ENCODE data around the gene TICRR. TPM values are rescaled to one million over a fixed set of nuclear protein-coding genes. Genes with fewer than 3 reads are reported as not detected.
"Not testable (repeated sequence)": the region's sequence is repeated elsewhere in the genome, so short reads cannot be mapped to it uniquely, and the experiment has no call there.

Gene TICRR
- total RNA-seq, 1 donor from 2014 or later: 0.37 TPM

GRCh38 chr15:89569090-89569745 is 6.1 kb upstream of the TICRR start:
- DNase-seq (ENCODE audit: low spot score): no peak

DNA sequence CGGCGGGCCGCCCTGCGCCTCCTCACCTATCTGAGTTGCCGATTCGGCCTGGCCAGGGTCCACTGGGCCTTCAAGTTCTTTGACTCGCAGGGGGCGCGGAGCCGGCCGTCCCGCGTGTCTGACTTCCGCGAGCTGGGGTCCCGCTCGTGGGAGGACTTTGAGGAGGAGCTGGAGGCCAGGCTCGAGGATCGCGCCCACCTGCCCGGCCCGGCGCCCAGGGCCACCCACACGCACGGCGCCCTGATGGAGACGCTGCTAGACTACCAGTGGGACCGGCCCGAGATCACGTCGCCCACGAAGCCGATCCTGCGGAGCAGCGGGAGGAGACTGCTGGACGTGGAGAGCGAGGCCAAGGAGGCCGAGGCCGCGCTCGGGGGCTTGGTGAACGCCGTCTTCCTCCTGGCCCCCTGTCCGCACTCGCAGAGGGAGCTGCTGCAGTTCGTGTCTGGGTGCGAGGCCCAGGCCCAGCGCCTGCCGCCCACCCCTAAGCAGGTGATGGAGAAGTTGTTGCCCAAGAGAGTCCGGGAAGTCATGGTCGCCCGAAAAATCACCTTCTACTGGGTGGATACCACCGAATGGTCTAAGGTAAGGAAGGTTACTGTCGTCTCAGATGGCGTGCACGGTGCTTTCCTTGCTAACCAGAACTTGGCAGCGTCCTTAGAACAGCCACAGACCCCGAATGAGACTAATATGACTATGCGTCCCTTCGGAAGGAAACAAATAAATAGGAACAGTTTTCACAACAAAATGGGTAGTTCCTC is 567 bp downstream of the TICRR start:
- DNase-seq (ENCODE audit: low spot score): no peak

DNA sequence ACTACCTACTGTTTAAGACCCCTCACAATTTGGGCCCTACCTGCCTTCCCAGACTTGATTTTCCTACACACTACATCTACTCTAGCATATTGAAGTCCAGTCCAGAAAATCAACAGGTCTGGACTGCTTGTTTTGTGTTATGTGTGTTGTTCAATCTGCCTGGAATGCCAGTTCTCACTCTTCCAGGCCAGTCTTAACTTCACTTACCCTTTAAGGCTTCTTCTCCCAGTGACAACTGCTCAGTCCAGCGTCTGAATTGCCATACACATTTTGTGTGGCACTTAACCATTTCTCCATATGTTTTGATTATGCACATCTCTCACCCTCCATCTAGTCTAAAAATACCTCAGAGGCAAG is 1.1 kb downstream of the TICRR start:
- no peak for DNase-seq (ENCODE audit: low spot score)

- DNase-seq (ENCODE audit: low spot score): no peak
Observed at GRCh38 chr15:89577776-89578115, 2.5 kb downstream of the TICRR start.

DNA sequence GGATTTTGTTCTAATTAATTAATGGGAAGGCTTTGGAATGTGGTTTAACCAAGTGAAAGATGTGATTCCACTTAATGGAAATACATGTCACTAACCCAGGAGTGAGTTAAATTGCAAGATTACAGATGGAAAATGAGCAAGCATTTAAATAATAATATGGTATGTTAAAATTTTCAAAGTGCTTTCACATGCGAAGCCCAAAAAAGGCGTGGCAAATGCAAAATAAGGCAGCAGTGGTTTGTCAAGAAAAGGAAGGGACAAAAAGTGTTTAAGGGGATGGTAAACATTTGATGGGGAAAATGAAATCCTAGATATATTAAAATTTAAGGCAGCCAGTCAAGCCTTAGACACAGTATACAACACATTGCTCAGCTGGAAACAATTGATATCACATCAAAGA is 2.9 kb downstream of the TICRR start:
- no peak for DNase-seq (ENCODE audit: low spot score)

- not testable (repeated sequence) for DNase-seq (ENCODE audit: low spot score)
Observed at GRCh38 chr15:89580747-89581146, 5.5 kb downstream of the TICRR start.

- DNase-seq (ENCODE audit: low spot score): no peak
Observed at GRCh38 chr15:89586651-89587050, 11.4 kb downstream of the TICRR start.

DNA sequence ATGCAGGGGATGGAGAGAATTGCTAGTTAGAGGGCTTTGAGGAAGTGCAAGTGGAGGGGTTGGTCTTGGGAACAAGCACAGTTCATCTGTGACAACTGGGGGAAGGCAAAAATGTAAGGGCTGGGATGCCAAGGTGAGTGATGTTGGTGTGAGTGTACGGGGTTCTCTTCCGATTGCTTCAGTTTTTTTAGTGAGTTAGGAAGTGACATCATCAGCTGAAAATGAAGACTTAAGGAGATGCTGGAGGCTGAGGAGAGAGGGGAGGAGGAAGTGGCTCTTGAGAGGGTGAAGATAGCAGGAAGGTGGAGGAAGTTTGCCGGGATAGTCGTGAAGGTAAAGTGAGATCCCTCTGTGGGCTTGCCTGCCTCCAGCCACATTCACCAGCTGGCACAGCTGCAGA is 12.7 kb downstream of the TICRR start:
- DNase-seq (ENCODE audit: low spot score): no peak

- no peak for DNase-seq (ENCODE audit: low spot score)
Observed at GRCh38 chr15:89591834-89592233, 16.6 kb downstream of the TICRR start.

DNA sequence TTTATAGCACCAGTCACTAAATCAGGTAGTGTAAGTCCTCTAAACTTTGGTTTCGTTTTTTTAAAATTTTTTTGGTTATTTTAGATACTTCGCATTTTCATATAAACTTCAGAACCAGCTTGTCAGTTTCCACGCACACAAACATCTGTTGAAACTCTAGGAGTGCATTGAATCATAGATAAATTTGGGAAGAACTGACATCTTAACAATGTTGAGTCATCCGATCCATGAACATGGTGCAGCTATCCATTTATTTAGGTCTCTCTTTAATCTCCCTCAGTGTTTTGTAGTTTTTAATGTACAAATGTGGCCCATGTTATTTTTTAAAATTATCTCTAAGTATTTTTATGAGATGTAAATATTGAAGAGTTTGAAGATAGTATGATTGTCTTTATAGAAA is 17.7 kb downstream of the TICRR start:
- DNase-seq (ENCODE audit: low spot score): no peak

- DNase-seq (ENCODE audit: low spot score): no peak
Observed at GRCh38 chr15:89599021-89599420, 23.8 kb downstream of the TICRR start.

DNA sequence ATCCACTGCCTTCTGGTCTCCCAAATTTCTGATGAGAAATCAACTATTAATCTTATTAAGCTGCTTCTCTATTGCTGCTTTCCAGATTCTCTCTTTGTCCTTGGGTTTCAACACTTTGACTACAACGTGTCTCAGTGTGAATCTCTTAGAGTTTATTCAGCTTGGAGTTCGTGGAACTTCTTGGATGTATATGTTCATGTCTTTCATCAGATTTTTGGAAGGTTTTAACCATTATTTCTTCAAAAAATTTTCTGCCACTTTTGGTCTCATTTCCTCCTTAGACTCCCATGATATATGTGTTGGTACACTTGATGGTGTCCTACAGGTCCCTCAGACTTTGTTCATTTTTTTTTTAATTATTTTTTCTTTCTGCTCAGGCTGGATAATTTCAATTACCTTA is 36.0 kb downstream of the TICRR start:
- no peak for DNase-seq (ENCODE audit: low spot score)

- DNase-seq (ENCODE audit: low spot score): no peak
Observed at GRCh38 chr15:89613031-89613430, 37.8 kb downstream of the TICRR start.

GRCh38 chr15:89614164-89614563 is 38.9 kb downstream of the TICRR start:
- DNase-seq (ENCODE audit: low spot score): no peak

GRCh38 chr15:89615135-89615534 is 39.9 kb downstream of the TICRR start:
- no peak for DNase-seq (ENCODE audit: low spot score)

DNA sequence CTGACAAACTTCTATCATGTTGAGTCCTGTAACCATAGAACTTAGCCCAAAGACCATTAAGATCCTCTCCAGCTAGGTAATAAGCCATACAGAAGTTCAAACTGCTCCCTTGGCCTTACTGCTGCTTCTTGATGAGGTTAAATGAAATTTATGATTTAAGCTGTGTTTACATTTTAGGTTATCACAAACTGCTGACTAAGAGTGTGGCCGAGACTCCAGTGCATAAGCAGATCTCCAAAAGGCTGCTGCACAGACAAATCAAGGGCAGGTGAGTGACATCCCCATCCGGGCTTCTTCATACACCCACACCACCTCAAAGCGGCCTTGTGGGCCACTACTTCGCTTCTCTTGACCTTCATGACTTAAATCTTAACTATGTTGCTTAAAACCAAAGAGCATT is 41.0 kb downstream of the TICRR start:
- DNase-seq (ENCODE audit: low spot score): no peak

- no peak for DNase-seq (ENCODE audit: low spot score)
Observed at GRCh38 chr15:89621547-89621946, 46.3 kb downstream of the TICRR start.

- no peak for DNase-seq (ENCODE audit: low spot score)
Observed at GRCh38 chr15:89623165-89623564, 47.9 kb downstream of the TICRR start.

DNA sequence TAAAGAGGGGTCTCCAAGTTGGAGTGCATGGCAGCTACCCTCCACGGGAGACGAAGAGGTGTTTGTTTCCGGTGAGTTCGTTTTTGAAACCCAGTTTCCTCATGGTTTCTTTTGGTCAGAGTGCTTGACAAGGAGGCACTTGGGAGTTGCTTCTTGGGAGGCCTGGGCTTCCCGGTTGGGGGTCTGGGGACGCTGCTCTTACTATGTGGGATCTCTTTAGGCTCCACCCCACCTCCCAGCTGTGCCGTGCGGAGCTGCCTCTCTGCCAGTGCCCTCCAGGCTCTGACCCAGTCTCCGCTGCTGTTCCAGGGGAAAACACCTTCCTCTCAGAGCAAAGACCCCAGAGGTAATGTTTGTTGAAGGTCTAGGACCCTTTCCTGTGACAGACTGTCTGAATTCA is 50.4 kb downstream of the TICRR start:
- no peak for DNase-seq (ENCODE audit: low spot score)

DNA sequence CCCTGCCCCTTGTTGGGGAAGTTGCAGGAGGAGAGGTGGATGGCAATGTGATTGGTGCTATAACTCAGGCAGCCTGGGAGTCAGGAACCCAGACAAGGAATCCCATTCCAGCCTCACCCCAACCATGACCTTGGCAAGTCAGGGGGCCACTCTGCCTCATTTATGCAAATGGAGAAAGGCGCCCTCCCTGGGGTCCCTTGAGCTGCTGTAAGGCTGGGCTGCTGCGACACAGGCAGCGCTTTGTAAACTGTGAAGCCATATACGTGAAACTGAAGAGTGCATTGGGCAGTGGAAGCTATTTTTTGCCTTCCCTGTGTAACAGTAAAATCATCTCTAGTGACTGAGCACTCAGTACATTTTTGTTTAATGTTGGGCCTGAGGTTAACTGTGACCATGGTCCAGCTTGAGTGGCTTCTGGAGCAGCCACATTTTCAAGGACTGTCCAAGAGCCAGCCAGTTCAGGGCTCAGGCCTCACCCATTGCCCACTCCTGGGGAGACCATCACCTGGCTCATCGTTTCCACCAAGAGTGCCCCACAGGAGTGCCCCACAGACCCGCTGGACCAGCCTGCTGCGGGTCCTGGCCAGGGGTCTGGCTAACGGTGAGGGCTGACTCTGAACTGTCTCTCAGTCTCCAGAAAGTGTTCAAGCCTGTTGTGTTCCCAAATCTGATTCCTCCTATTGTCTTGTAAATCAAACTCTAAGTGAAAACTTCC is 52.1 kb downstream of the TICRR start:
- DNase-seq (ENCODE audit: low spot score): no peak

DNA sequence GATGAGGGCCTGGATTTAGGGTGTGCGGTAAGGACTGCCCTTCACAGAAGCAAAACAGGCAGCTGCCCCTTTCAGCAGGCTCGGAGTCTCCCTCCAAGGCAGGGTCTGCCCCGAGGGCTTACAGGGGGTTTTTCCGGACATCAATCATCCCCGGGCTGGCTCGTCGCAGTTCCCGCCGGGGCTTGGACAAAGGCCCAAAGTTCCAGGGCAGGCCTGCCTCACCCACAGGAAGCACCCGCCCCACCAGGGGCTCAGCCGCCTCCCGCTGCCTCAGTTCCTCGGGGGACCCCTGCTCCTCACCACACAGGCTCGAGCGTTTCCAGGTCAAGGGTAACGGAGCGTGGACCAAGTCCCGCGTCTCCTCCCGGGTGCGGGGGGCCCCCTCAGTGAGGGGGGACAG is 53.0 kb downstream of the TICRR start:
- no peak for DNase-seq (ENCODE audit: low spot score)

GRCh38 chr15:89628806-89629715 is 53.8 kb downstream of the TICRR start:
- no peak for DNase-seq (ENCODE audit: low spot score)

All from mucosa of gallbladder (tissue), 1 donor.